ENCODE measurements around the gene BRIP1. TPM values are rescaled to one million over a fixed set of nuclear protein-coding genes. Genes with fewer than 3 reads are reported as not detected.
"Not testable (repeated sequence)": the region's sequence is repeated elsewhere in the genome, so short reads cannot be mapped to it uniquely, and the experiment has no call there.

Gene BRIP1
- total and polyA plus RNA-seq, 9 of the 15 experiments (the other 6 are each of a cell fraction or from before 2014, with no cell fraction given): 2.4 to 17.5 (median 11.2) TPM

DNA sequence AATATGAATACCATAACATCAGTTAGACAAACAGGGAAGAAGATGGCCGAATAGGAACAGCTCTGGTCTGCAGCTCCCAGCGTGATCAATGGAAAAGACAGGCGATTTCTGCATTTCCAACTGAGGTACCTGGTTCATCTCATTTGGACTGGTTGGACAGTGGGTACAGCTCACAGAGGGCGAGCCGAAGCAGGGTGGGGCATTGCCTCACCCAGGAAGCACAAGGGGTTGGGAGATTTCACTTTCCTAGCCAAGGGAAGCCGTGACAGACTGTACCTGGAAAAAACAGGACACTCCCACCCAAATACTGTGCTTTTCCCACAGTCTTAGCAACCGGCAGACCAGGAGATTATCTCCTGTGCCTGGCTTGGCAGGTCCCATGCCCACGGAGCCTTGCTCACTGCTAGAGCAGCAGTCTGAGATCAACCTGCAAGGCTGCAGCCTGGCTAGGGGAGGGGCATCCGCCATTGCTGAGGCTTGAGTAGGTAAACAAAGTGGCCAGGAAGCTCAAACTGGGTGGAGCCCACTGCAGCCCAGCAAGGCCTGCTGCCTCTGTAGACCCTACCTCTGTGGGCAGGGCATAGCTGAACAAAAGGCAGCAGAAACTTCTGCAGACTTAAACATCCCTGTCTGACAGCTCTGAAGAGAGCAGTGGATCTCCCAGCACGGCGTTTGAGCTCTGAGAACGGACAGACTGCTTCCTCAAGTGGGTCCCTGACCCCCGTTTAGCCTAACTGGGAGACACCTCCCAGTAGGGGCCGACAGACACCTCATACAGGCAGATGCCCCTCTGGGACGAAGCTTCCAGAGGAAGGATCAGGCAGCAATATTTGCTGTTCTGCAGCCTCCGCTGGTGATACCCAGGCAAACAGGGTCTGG is 190.1 kb downstream of the BRIP1 start:
- CTCF ChIA-PET (ENCODE audit: low intra/inter-chr PET ratio); in situ Hi-C loops (cut with MboI); H3K79me2 ChIP-seq (ENCODE audit: control insufficient read depth, insufficient read depth, low read length); intact Hi-C loops (cut with micrococcal nuclease); H3K9me1 ChIP-seq (ENCODE audit: control insufficient read depth, insufficient read depth, low read length); H3K27ac ChIP-seq (ENCODE audit: extremely low read depth, low read depth, low read length); H3K9me3 ChIP-seq (replicated peaks; ENCODE audit: control insufficient read depth, insufficient read depth, low read depth, low read length); POLR2A ChIA-PET; H3K4me1 ChIP-seq (replicated peaks in 1 of 2; ENCODE audit: control insufficient read depth in 2 of 2, insufficient read depth in 2 of 2, low read length in 2 of 2); ATAC-seq; H4K20me1 ChIP-seq (replicated peaks; ENCODE audit: control insufficient read depth, insufficient read depth, low read length); FAIRE-seq; H3K4me3 ChIP-seq; H3K27me3 ChIP-seq (ENCODE audit: control insufficient read depth in 2 of 2, insufficient read depth in 2 of 2, low read length in 2 of 2); H3K9ac ChIP-seq (ENCODE audit: insufficient read depth in 1 of 2, low read depth in 2 of 2, low read length in 2 of 2); H3K36me3 ChIP-seq (ENCODE audit: control insufficient read depth, insufficient read depth, low read length); BruUV-seq (replicated peaks): not testable (repeated sequence)
- H3K4me2 ChIP-seq (ENCODE audit: insufficient read depth, low read length): peak overlapping the region; percentile 36; the same call in 1 of the 2 replicates
- TF ChIP-seq, protein P1, sequence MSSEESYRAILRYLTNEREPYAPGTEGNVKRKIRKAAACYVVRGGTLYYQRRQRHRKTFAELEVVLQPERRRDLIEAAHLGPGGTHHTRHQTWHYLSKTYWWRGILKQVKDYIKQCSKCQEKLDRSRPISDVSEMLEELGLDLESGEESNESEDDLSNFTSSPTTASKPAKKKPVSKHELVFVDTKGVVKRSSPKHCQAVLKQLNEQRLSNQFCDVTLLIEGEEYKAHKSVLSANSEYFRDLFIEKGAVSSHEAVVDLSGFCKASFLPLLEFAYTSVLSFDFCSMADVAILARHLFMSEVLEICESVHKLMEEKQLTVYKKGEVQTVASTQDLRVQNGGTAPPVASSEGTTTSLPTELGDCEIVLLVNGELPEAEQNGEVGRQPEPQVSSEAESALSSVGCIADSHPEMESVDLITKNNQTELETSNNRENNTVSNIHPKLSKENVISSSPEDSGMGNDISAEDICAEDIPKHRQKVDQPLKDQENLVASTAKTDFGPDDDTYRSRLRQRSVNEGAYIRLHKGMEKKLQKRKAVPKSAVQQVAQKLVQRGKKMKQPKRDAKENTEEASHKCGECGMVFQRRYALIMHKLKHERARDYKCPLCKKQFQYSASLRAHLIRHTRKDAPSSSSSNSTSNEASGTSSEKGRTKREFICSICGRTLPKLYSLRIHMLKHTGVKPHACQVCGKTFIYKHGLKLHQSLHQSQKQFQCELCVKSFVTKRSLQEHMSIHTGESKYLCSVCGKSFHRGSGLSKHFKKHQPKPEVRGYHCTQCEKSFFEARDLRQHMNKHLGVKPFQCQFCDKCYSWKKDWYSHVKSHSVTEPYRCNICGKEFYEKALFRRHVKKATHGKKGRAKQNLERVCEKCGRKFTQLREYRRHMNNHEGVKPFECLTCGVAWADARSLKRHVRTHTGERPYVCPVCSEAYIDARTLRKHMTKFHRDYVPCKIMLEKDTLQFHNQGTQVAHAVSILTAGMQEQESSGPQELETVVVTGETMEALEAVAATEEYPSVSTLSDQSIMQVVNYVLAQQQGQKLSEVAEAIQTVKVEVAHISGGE (CRISPR knock-in tag; IDR thresholded peaks at IDR 0.05): peak in 1 of 3 experiments; percentile 43; a peak in 2 of 6 replicates
- peak in 1 of 3 experiments; percentile 36 for TF ChIP-seq YY1 (IDR thresholded peaks at IDR 0.05; ENCODE audit: borderline replicate concordance in 1 of 3, control insufficient read depth in 1 of 3, extremely low read depth in 1 of 3, insufficient read depth in 3 of 3, insufficient read length in 1 of 3, insufficient replicate concordance in 2 of 3, low read depth in 1 of 3, low read length in 2 of 3)
- peak in 1 of 4 experiments; percentile 2 for DNase-seq (ENCODE audit: extremely low read depth in 1 of 4, low spot score in 3 of 4)
- 9% methylated on average over 16 of the region's 16 CpGs for WGBS (ENCODE audit: insufficient coverage, low coverage, missing lambda C conversion rate)
- H2AFZ ChIP-seq (ENCODE audit: low read depth, low read length): peak overlapping the region; percentile 74
